ENCODE measurements around the gene ARRDC1. TPM values are rescaled to one million over a fixed set of nuclear protein-coding genes. Genes with fewer than 3 reads are reported as not detected.
A peak's percentile ranks its signal among the peaks of the same experiment; 100 is the strongest.

ARRDC1 gene
- total RNA-seq, 1 experiment from 2014 or later, result 47.1 TPM

DNA sequence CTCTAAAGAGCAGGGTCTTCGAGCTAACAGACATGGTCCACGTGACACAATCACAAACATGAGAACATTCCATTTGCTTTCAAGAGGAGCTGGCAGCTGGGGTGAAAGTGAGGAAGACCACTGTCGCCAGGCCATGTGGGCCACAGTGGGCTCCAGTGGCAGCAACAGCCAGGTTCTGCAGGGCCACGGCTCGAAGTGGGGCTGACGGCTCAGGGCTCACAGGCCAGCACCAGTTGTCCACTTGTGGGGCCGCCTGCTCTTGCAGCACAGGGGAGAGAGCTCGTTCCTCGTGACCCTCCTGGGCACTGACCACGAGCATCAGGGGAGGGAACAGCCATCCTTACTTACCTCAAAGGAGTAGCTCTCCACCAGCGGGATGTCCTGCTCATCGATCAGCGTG is 17.2 kb upstream of the ARRDC1 start:
- Histone ChIP-seq H3K36me3 (ENCODE audit: control insufficient read depth, insufficient read depth, low read length) (no peaks in the 10 kb centered on the region; the same call in 1 of the 2 replicates), H3K27me3 (ENCODE audit: control insufficient read depth, insufficient read depth, low read length) (no peaks in the 10 kb centered on the region), H3K9me3 (ENCODE audit: control insufficient read depth, insufficient read depth, low read depth, low read length) (no peaks in the 10 kb centered on the region), H3K4me1 (ENCODE audit: control insufficient read depth, insufficient read depth, low read length) (peaks cover 3% of the 10 kb centered on the region; the same call in 1 of the 2 replicates), H3K27ac (ENCODE audit: low read length) (no peak overlapping the region), H3K4me3 (ENCODE audit: low read depth in 2 of 2, low read length in 2 of 2) (no peak overlapping the region)
- ChIA-PET CTCF (interaction anchor here (0.6 kb wide), 1 partner anchor 9 kb away, joined by 6 read pairs; no protein-coding TSS in a partner anchor), POLR2A (no interaction called here)
- in situ Hi-C loops (cut with HindIII; ENCODE audit: low pct_unique_long_range_greater_than_20kb, low sequenced_read_pairs), result no loop called here
- BruUV-seq (replicated peaks), result no TSS peak
- no peak for DNase-seq (ENCODE audit: low read depth, low spot score)
- TF ChIP-seq SIN3A (IDR thresholded peaks at IDR 0.05; ENCODE audit: borderline replicate concordance, insufficient read depth, low read depth, low read length) (no peak), POLR2AphosphoS5 (IDR thresholded peaks at IDR 0.05; ENCODE audit: low read depth, low read length) (no peak), TCF7L2 (IDR thresholded peaks at IDR 0.05; ENCODE audit: low read depth, low read length) (no peak), CTCF (IDR thresholded peaks at IDR 0.05) (no peak)
- TF ChIP-seq, protein P1, sequence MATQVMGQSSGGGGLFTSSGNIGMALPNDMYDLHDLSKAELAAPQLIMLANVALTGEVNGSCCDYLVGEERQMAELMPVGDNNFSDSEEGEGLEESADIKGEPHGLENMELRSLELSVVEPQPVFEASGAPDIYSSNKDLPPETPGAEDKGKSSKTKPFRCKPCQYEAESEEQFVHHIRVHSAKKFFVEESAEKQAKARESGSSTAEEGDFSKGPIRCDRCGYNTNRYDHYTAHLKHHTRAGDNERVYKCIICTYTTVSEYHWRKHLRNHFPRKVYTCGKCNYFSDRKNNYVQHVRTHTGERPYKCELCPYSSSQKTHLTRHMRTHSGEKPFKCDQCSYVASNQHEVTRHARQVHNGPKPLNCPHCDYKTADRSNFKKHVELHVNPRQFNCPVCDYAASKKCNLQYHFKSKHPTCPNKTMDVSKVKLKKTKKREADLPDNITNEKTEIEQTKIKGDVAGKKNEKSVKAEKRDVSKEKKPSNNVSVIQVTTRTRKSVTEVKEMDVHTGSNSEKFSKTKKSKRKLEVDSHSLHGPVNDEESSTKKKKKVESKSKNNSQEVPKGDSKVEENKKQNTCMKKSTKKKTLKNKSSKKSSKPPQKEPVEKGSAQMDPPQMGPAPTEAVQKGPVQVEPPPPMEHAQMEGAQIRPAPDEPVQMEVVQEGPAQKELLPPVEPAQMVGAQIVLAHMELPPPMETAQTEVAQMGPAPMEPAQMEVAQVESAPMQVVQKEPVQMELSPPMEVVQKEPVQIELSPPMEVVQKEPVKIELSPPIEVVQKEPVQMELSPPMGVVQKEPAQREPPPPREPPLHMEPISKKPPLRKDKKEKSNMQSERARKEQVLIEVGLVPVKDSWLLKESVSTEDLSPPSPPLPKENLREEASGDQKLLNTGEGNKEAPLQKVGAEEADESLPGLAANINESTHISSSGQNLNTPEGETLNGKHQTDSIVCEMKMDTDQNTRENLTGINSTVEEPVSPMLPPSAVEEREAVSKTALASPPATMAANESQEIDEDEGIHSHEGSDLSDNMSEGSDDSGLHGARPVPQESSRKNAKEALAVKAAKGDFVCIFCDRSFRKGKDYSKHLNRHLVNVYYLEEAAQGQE (IDR thresholded peaks at IDR 0.05; ENCODE audit: insufficient read depth in 1 of 2, low read depth in 2 of 2, low read length in 1 of 2), result no peak
- intact Hi-C loops (cut with micrococcal nuclease; ENCODE audit: unreplicated experiment), result no loop called here
- ATAC-seq, result no peak

DNA sequence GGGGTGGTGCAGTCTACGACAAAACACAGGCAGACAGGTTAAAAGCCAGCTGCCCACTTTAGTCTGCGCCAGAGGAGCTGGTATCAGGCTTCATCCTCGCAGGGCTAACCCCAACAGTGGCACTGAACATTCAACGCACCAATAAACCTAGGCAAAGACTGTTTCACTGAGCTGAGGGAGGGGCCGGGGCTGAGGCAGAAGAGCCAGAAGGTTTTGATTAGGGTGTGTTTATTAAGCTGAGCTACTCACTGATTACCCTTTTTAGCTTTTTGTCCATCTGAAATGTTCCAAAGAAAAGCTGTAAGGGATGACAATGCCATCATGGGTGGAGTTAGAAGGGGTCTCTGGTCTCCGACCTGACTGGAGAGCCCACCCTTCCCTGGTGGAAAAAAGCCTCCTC is 16.6 kb upstream of the ARRDC1 start:
- Histone ChIP-seq H3K4me1 (ENCODE audit: control insufficient read depth, insufficient read depth, low read length) (peaks cover 3% of the 10 kb centered on the region; the same call in 1 of the 2 replicates), H3K27me3 (ENCODE audit: control insufficient read depth, insufficient read depth, low read length) (no peaks in the 10 kb centered on the region), H3K4me3 (ENCODE audit: low read depth in 2 of 2, low read length in 2 of 2) (peak overlapping the region; percentile 57 to 63), H3K36me3 (ENCODE audit: control insufficient read depth, insufficient read depth, low read length) (no peaks in the 10 kb centered on the region; the same call in 1 of the 2 replicates), H3K27ac (ENCODE audit: low read length) (no peak overlapping the region), H3K9me3 (ENCODE audit: control insufficient read depth, insufficient read depth, low read depth, low read length) (no peaks in the 10 kb centered on the region)
- TF ChIP-seq TCF7L2 (IDR thresholded peaks at IDR 0.05; ENCODE audit: low read depth, low read length) (no peak), SIN3A (IDR thresholded peaks at IDR 0.05; ENCODE audit: borderline replicate concordance, insufficient read depth, low read depth, low read length) (no peak), CTCF (IDR thresholded peaks at IDR 0.05) (no peak), POLR2AphosphoS5 (IDR thresholded peaks at IDR 0.05; ENCODE audit: low read depth, low read length) (no peak)
- TF ChIP-seq, protein P1 (IDR thresholded peaks at IDR 0.05; ENCODE audit: insufficient read depth in 1 of 2, low read depth in 2 of 2, low read length in 1 of 2), result no peak
- ATAC-seq (no peak), DNase-seq (ENCODE audit: low read depth, low spot score) (no peak)
- no TSS peak for BruUV-seq (replicated peaks)
- intact Hi-C loops (cut with micrococcal nuclease; ENCODE audit: unreplicated experiment) (no loop called here), in situ Hi-C loops (cut with HindIII; ENCODE audit: low pct_unique_long_range_greater_than_20kb, low sequenced_read_pairs) (no loop called here)
- ChIA-PET CTCF (interaction anchor here (0.6 kb wide), 1 partner anchor 10 kb away, joined by 6 read pairs; no protein-coding TSS in a partner anchor), POLR2A (no interaction called here)
